Measurements from ENCODE around the gene RNF144A. TPM values are rescaled to one million over a fixed set of nuclear protein-coding genes. Genes with fewer than 3 reads are reported as not detected.
A peak's percentile ranks its signal among the peaks of the same experiment; 100 is the strongest.

Gene RNF144A
- total and polyA plus RNA-seq, 4 donors, result 0.63 to 27.6 (median 4.1) TPM

DNA sequence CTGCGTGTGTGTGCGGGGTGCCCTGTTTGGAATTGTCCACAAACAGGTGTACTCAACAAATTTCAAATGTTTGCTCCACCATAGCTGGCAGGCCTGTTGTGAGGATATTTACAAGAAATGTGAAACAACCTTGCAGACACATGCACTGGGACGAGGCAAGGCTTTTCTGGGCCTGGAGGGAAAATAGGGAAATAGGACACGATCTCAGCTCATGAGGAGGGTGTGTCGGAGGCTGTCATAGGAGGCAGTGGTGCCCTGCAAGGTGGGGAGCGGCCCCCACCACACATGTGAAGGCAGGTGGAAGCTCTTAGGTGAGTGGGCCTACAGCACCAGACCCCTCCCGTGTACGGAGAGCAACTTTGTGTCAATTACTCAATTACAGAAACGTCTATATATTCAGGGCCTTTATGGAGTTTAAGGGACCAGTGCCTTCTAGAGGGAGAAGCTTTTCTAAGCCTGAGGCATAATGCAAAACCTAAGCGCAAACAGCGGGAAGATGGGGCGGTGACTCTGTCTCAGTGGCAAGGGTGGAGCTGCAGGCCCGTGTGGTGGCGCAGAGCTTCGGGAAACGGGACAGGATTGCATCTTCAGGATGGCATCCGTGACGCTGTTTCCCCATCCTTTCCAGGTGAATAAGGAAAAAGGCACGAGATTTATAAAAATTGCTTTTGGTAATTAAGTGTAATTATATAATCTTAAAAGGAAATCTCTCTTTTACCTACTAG, 48.0 kb downstream of the RNF144A start:
- DNase-seq (no peak), ATAC-seq (ENCODE audit: low FRiP score) (no peak)
- Histone ChIP-seq H3K4me3 (ENCODE audit: low read length in 2 of 2) (no peak overlapping the region), H3K27ac (ENCODE audit: low read depth in 1 of 2, low read length in 2 of 2) (no peak overlapping the region), H3K4me1 (ENCODE audit: control insufficient read depth in 1 of 2, insufficient read depth in 2 of 2, low read length in 2 of 2) (peaks cover 0 to 7% of the 10 kb centered on the region in 2 donors), H3K36me3 (ENCODE audit: control insufficient read depth in 1 of 2, insufficient read depth in 2 of 2, low read length in 1 of 2) (no peaks in the 10 kb centered on the region), H3K27me3 (ENCODE audit: control insufficient read depth in 1 of 2, insufficient read depth in 2 of 2, low read length in 1 of 2) (no peaks in the 10 kb centered on the region), H3K9me3 (ENCODE audit: control insufficient read depth, low read length) (no peaks in the 10 kb centered on the region)
- WGBS, 2 donors, result 96% methylated on average over 19 of the region's 19 CpGs
- intact Hi-C loops (cut with DNase I), result no loop called here

DNA sequence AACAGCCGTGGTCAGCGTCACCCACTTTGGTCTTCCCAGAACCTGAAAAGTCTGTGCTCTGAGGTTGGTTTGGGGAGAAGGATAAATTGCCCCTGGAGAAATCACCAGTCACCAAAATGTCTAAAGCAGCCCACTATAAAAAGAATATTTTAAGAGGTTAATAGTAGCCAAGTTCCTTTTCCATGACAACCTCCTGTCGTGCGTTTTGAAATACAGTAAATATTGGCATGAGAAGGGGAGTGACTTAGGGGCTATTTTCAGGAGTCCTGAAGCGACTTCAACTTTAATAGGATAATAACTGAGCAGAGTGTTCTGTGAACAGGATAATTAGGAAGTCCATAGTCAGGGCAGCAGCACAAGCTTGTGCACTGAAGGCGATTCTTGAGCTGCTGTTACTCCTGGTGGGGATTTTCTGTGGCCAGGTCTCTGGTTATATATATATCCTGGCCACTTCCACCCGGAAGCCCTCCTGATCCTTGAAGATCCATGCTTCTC, 49.3 kb downstream of the RNF144A start:
- Histone ChIP-seq H3K27me3 (ENCODE audit: control insufficient read depth in 1 of 2, insufficient read depth in 2 of 2, low read length in 1 of 2) (no peaks in the 10 kb centered on the region), H3K9me3 (ENCODE audit: control insufficient read depth, low read length) (no peaks in the 10 kb centered on the region), H3K4me3 (ENCODE audit: low read length in 2 of 2) (no peak overlapping the region), H3K27ac (ENCODE audit: low read depth in 1 of 2, low read length in 2 of 2) (no peak overlapping the region), H3K36me3 (ENCODE audit: control insufficient read depth in 1 of 2, insufficient read depth in 2 of 2, low read length in 1 of 2) (no peaks in the 10 kb centered on the region), H3K4me1 (ENCODE audit: control insufficient read depth in 1 of 2, insufficient read depth in 2 of 2, low read length in 2 of 2) (peaks cover 0 to 7% of the 10 kb centered on the region in 2 donors)
- DNase-seq (no peak), ATAC-seq (ENCODE audit: low FRiP score) (no peak)
- 38 to 42% methylated on average over 7 of the region's 7 CpGs for WGBS, 2 donors
- intact Hi-C loops (cut with DNase I), result no loop called here

DNA sequence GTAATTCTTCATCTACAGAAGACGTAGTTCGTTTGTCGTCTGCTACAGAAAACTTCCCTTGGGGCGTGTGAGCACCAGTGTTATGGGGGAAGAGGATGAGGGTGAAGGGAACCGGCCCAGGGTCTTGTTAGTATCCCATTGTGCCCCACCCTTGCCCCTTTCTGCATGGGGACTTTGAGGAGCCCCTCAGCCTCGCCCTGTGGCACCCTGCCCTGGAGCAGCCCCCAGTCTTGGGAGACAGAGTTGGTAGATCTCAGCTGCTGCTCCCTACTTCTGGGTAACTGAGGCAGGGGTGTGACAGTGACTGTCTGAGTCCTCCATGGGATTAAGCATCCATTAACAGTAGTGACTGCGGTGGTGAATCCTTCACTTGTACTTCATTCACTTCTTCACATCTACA, 50.1 kb downstream of the RNF144A start:
- H3K4me3 ChIP-seq (ENCODE audit: low read length in 2 of 2), result no peak overlapping the region
- H3K36me3 ChIP-seq (ENCODE audit: control insufficient read depth in 1 of 2, insufficient read depth in 2 of 2, low read length in 1 of 2), result no peaks in the 10 kb centered on the region
- no peaks in the 10 kb centered on the region for H3K9me3 ChIP-seq (ENCODE audit: control insufficient read depth, low read length)
- peaks cover 0 to 7% of the 10 kb centered on the region in 2 donors for H3K4me1 ChIP-seq (ENCODE audit: control insufficient read depth in 1 of 2, insufficient read depth in 2 of 2, low read length in 2 of 2)
- intact Hi-C loops (cut with DNase I), result no loop called here
- WGBS, 2 donors, result 87 to 88% methylated on average over 7 of the region's 7 CpGs
- H3K27me3 ChIP-seq (ENCODE audit: control insufficient read depth in 1 of 2, insufficient read depth in 2 of 2, low read length in 1 of 2), result no peaks in the 10 kb centered on the region
- H3K27ac ChIP-seq (ENCODE audit: low read depth in 1 of 2, low read length in 2 of 2), result no peak overlapping the region
- ATAC-seq (ENCODE audit: low FRiP score) (no peak), DNase-seq (no peak)

DNA sequence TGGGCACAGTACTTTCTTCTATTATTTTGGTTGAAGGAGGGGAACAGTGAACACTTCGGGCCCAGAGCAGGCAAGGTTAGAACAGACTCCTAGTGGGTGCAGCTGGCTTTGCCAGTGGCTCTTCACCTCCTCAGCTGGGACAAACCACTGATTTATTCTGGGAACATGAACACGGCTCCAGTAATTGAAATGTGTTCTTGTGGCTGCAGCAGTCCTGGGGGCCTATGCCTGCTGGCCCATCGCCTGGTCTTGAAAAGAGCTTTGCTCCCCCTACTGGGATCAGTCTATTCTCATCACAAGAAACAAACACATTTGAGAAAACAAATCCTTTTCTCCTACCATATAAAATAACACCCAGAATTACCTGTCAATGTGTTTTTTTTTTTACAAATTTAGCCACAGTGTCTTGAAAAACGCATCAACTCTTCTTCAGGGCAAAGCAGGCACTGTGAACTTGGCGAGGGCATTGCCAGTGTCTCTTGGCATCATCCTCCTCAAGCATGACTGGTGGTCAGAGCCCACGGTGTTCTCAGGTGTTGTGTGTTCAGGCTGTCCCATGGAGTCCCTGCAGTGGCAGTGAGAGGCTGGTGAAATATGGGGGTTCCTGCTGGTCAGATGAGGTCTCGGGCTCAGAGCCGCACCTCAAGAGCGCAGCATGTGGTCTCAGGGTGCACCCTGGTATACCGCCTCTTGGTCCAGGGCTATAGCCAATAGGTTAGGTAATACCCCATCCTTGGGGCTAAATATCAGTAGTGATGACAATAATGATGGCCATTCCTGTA, 51.3 kb downstream of the RNF144A start:
- 79 to 83% methylated on average over 10 of the region's 10 CpGs for WGBS, 2 donors
- Histone ChIP-seq H3K4me3 (ENCODE audit: low read length in 2 of 2) (no peak overlapping the region), H3K27me3 (ENCODE audit: control insufficient read depth in 1 of 2, insufficient read depth in 2 of 2, low read length in 1 of 2) (no peaks in the 10 kb centered on the region), H3K9me3 (ENCODE audit: control insufficient read depth, low read length) (no peaks in the 10 kb centered on the region), H3K27ac (ENCODE audit: low read depth in 1 of 2, low read length in 2 of 2) (no peak overlapping the region), H3K4me1 (ENCODE audit: control insufficient read depth in 1 of 2, insufficient read depth in 2 of 2, low read length in 2 of 2) (peaks cover 0 to 7% of the 10 kb centered on the region in 2 donors), H3K36me3 (ENCODE audit: control insufficient read depth in 1 of 2, insufficient read depth in 2 of 2, low read length in 1 of 2) (no peaks in the 10 kb centered on the region)
- ATAC-seq (ENCODE audit: low FRiP score) (no peak), DNase-seq (no peak)
- intact Hi-C loops (cut with DNase I), result no loop called here

DNA sequence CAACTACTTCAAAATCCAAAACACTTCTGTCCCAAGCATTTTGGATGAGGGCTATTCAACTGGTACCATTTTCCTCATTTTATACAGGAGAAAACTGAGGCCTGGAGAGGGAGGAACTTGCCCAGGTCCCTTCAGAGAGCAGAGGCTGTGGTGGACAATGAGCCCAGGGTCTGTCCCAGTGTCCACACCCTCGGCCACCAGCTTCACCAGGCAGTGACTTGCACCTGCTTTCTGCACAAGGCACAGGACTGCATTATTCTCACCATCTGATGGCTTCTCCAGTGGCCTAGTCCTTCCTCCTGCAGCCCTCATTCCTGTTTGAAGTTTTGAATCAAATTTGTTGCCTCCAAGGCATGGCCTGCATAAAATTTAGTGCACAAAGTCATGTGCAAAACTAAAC, 53.3 kb downstream of the RNF144A start:
- intact Hi-C loops (cut with DNase I), result no loop called here
- Histone ChIP-seq H3K27me3 (ENCODE audit: control insufficient read depth in 1 of 2, insufficient read depth in 2 of 2, low read length in 1 of 2) (no peaks in the 10 kb centered on the region), H3K4me1 (ENCODE audit: control insufficient read depth in 1 of 2, insufficient read depth in 2 of 2, low read length in 2 of 2) (peaks cover 0 to 7% of the 10 kb centered on the region in 2 donors), H3K27ac (ENCODE audit: low read depth in 1 of 2, low read length in 2 of 2) (no peak overlapping the region), H3K4me3 (ENCODE audit: low read length in 2 of 2) (no peak overlapping the region), H3K36me3 (ENCODE audit: control insufficient read depth in 1 of 2, insufficient read depth in 2 of 2, low read length in 1 of 2) (no peaks in the 10 kb centered on the region), H3K9me3 (ENCODE audit: control insufficient read depth, low read length) (no peaks in the 10 kb centered on the region)
- ATAC-seq (ENCODE audit: low FRiP score), result no peak
- DNase-seq, result no peak
- 92 to 94% methylated on average over 1 of the region's 1 CpG for WGBS, 2 donors

DNA sequence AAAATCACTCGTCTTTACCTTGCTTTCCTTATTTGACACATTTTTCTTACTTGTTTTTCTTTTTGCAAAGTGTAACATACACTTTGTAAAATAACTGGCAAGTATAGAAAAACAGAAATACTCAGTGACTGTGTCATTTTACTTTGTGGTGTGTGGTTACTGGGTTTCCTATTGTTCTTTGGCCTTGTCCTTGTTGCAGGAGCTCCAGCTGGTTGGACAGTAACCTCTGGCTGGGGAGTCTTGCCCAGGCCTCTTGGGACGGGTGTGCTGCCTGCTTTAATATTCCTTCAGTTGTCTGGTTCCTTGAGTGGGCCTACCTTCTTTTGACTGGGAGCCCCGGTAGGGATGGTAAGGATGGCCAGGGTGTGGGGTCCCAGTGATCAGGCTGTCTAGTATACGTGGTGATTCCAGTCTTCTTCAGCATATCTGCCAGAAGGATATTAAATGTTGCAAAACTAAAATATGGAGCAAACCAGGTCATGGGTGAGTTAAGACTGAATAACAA, 53.8 kb downstream of the RNF144A start:
- Histone ChIP-seq H3K4me1 (ENCODE audit: control insufficient read depth in 1 of 2, insufficient read depth in 2 of 2, low read length in 2 of 2) (peaks cover 0 to 7% of the 10 kb centered on the region in 2 donors), H3K4me3 (ENCODE audit: low read length in 2 of 2) (no peak overlapping the region), H3K9me3 (ENCODE audit: control insufficient read depth, low read length) (no peaks in the 10 kb centered on the region), H3K27ac (ENCODE audit: low read depth in 1 of 2, low read length in 2 of 2) (no peak overlapping the region), H3K36me3 (ENCODE audit: control insufficient read depth in 1 of 2, insufficient read depth in 2 of 2, low read length in 1 of 2) (no peaks in the 10 kb centered on the region), H3K27me3 (ENCODE audit: control insufficient read depth in 1 of 2, insufficient read depth in 2 of 2, low read length in 1 of 2) (no peaks in the 10 kb centered on the region)
- DNase-seq (no peak), ATAC-seq (ENCODE audit: low FRiP score) (peak; percentile 36)
- intact Hi-C loops (cut with DNase I), result no loop called here
- WGBS, 2 donors, result 80 to 88% methylated on average over 4 of the region's 4 CpGs

DNA sequence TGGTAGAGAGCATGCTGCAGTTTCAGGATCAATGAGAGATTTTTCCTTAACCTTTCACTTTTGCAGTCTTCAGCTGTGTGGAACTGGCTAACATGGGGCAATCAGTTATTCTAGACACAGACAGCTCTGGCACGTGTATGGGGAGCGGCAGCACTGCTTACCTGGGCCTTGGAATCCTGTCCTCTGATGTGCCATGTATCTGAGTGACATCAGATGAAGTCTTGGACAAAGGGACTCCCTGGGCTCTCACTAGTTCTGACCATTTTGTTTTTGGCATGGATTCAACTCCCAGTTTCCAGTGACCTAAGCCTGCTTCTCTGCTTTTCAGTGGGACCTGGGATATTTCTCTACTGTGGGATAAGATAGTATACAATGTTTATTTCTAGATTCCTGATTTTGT, 54.3 kb downstream of the RNF144A start:
- H3K9me3 ChIP-seq (ENCODE audit: control insufficient read depth, low read length), result no peaks in the 10 kb centered on the region
- H3K4me1 ChIP-seq (ENCODE audit: control insufficient read depth in 1 of 2, insufficient read depth in 2 of 2, low read length in 2 of 2), result peaks cover 0 to 4% of the 10 kb centered on the region in 2 donors
- H3K4me3 ChIP-seq (ENCODE audit: low read length in 2 of 2), result no peak overlapping the region
- ATAC-seq (ENCODE audit: low FRiP score) (no peak), DNase-seq (no peak)
- 91 to 98% methylated on average over 2 of the region's 2 CpGs for WGBS, 2 donors
- no peak overlapping the region for H3K27ac ChIP-seq (ENCODE audit: low read depth in 1 of 2, low read length in 2 of 2)
- H3K27me3 ChIP-seq (ENCODE audit: control insufficient read depth in 1 of 2, insufficient read depth in 2 of 2, low read length in 1 of 2), result no peaks in the 10 kb centered on the region
- intact Hi-C loops (cut with DNase I), result no loop called here
- H3K36me3 ChIP-seq (ENCODE audit: control insufficient read depth in 1 of 2, insufficient read depth in 2 of 2, low read length in 1 of 2), result no peaks in the 10 kb centered on the region

DNA sequence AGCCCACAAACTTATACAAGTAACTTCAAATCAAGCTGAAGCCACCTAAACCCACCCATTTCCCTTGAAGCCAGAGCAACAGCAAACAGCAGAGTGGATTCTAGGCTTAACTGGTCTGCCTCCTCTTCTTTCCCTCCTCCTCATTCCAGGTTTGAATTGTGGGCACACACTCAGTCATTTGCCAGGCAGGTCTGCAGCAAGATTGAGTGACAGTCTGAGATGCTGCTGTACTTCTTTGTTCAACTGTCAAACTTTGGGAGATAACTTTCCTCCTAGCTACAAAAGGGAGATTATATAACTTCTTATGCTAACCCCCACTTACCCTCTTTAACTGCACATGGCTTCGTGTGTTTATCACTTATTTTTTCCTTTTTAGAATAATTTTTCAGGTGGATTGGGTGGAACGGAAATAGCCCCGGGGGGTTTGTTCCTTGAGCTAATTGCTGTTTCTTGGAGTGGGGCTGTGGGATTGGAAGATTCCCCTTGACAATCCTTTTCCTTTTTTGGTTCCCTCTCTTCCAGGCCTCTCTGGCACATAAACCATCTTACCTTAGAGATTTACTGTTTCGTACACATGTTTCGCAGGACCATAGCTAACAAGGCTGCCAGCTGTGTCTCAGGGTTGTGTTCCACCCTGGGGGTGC, 55.0 kb downstream of the RNF144A start:
- intact Hi-C loops (cut with DNase I), result no loop called here
- no peak overlapping the region for H3K27ac ChIP-seq (ENCODE audit: low read depth in 1 of 2, low read length in 2 of 2)
- ATAC-seq (ENCODE audit: low FRiP score) (no peak), DNase-seq (no peak)
- no peak overlapping the region for H3K4me3 ChIP-seq (ENCODE audit: low read length in 2 of 2)
- H3K27me3 ChIP-seq (ENCODE audit: control insufficient read depth in 1 of 2, insufficient read depth in 2 of 2, low read length in 1 of 2), result no peaks in the 10 kb centered on the region
- WGBS, 2 donors, result 96% methylated on average over 5 of the region's 5 CpGs
- H3K4me1 ChIP-seq (ENCODE audit: control insufficient read depth in 1 of 2, insufficient read depth in 2 of 2, low read length in 2 of 2), result no peaks in the 10 kb centered on the region
- H3K36me3 ChIP-seq (ENCODE audit: control insufficient read depth in 1 of 2, insufficient read depth in 2 of 2, low read length in 1 of 2), result no peaks in the 10 kb centered on the region
- H3K9me3 ChIP-seq (ENCODE audit: control insufficient read depth, low read length), result no peaks in the 10 kb centered on the region
